ENCODE measurements around the gene LPAR3.

DNA sequence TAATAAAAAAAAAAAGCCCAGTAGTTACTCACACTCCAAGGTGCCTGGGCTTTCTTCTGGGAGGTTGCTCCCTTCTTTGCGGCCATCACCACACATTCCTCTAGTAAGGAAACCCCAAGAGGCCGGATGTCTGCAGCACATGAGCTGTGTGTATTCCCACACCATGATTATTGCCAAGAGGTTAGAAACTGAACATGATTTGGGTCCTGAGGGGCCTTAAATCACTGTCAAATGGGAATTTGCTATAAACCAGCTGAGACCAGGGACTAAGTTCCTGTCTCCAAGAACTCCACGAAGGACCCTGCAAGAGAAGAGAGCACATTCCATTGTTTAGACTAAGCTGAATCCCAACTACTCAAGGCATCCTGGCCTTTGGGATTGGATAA, 117.5 kb downstream of the LPAR3 start:
- no peak for TF ChIP-seq EZH2 (IDR thresholded peaks at IDR 0.05; ENCODE audit: borderline replicate concordance, insufficient read depth, low read depth, low read length, poor library complexity, severe bottlenecking)
- TF ChIP-seq, protein P1, sequence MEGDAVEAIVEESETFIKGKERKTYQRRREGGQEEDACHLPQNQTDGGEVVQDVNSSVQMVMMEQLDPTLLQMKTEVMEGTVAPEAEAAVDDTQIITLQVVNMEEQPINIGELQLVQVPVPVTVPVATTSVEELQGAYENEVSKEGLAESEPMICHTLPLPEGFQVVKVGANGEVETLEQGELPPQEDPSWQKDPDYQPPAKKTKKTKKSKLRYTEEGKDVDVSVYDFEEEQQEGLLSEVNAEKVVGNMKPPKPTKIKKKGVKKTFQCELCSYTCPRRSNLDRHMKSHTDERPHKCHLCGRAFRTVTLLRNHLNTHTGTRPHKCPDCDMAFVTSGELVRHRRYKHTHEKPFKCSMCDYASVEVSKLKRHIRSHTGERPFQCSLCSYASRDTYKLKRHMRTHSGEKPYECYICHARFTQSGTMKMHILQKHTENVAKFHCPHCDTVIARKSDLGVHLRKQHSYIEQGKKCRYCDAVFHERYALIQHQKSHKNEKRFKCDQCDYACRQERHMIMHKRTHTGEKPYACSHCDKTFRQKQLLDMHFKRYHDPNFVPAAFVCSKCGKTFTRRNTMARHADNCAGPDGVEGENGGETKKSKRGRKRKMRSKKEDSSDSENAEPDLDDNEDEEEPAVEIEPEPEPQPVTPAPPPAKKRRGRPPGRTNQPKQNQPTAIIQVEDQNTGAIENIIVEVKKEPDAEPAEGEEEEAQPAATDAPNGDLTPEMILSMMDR (IDR thresholded peaks at IDR 0.05) = no peak

Data from B cell (primary cell).